ENCODE measurements around the gene SLC35F1. TPM values are rescaled to one million over a fixed set of nuclear protein-coding genes. Genes with fewer than 3 reads are reported as not detected.

Gene SLC35F1
- total RNA-seq, 2 experiments from 2014 or later, result 0.09 TPM

DNA sequence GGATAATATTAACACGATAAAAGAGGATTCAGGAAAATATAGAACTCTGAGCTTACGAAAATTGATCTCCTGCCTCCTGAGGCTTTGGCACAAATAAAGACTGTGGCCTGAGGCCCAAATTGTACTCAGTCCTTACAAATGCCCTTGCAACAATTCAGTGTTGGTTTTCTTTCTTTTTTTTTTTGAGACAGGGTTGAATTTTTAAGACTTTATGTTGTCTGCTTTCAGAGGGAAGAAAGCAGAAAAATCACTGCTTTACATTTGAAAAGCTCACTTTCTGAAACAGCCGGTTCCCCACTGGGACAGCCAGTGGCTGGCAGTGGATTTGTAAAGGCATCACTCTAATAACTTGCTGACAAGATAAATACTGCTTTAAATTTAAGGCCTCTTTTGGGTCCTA is 290.5 kb downstream of the SLC35F1 start:
- intact Hi-C loops (cut with micrococcal nuclease), result no loop called here
- Mint-ChIP-seq H3K27me3 (peaks cover 3% of the 10 kb centered on the region), H3K27ac (no peak overlapping the region), H3K9me3 (no peaks in the 10 kb centered on the region), H3K36me3 (ENCODE audit: low read depth) (no peaks in the 10 kb centered on the region), H3K4me3 (no peak overlapping the region), H3K4me1 (ENCODE audit: low read depth) (no peaks in the 10 kb centered on the region)
- no peak for DNase-seq
- TF ChIP-seq, protein P1, sequence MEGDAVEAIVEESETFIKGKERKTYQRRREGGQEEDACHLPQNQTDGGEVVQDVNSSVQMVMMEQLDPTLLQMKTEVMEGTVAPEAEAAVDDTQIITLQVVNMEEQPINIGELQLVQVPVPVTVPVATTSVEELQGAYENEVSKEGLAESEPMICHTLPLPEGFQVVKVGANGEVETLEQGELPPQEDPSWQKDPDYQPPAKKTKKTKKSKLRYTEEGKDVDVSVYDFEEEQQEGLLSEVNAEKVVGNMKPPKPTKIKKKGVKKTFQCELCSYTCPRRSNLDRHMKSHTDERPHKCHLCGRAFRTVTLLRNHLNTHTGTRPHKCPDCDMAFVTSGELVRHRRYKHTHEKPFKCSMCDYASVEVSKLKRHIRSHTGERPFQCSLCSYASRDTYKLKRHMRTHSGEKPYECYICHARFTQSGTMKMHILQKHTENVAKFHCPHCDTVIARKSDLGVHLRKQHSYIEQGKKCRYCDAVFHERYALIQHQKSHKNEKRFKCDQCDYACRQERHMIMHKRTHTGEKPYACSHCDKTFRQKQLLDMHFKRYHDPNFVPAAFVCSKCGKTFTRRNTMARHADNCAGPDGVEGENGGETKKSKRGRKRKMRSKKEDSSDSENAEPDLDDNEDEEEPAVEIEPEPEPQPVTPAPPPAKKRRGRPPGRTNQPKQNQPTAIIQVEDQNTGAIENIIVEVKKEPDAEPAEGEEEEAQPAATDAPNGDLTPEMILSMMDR (IDR thresholded peaks at IDR 0.05), result no peak
- ChIA-PET CTCF (no interaction called here), POLR2A (no interaction called here)
- no peak for ATAC-seq

DNA sequence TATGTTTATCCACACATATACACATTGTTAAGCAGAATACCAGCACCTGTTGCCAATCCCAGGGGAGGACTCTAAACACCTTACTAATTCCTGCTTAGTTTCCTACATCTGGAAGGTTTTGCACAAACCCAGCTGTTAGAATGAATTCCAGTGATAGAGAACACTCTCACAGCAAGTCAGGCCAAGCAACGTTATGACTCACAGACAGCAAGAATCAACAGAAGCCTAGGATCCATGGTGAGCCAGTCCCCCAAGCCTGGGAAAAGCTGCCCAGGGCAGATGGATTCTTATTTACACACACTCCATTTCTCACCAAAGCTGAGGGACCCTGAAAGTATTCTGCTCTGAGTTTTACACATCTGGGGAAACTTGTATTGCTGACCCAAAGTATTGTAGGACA is 291.7 kb downstream of the SLC35F1 start:
- H3K9me3 Mint-ChIP-seq, result no peaks in the 10 kb centered on the region
- TF ChIP-seq, protein P1 (IDR thresholded peaks at IDR 0.05), result no peak
- DNase-seq (no peak), ATAC-seq (no peak)
- POLR2A ChIA-PET, result no interaction called here
- no peaks in the 10 kb centered on the region for H3K4me1 Mint-ChIP-seq (ENCODE audit: low read depth)
- intact Hi-C loops (cut with micrococcal nuclease), result no loop called here
- H3K27ac Mint-ChIP-seq, result no peak overlapping the region
- CTCF ChIA-PET, result no interaction called here
- H3K36me3 Mint-ChIP-seq (ENCODE audit: low read depth), result no peaks in the 10 kb centered on the region
- H3K4me3 Mint-ChIP-seq, result no peak overlapping the region
- H3K27me3 Mint-ChIP-seq, result peaks cover 3% of the 10 kb centered on the region

DNA sequence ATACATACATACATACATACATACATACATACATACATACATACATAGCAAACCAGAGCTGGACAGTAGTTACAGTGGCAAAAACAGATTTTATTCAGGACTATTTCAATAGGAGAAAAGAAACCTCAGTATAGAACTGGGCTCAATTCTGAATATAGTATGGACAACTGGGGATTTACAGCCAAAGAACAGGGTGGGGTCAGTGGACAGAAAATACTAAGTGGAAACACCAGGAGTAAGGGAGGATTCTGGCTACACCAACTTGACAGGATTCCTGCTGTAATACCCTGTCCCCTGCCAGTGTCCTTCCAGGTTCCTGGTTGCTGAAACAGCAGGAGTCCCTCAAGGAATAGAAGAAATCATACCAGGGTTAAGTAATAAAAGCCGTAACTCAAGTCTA is 293.1 kb downstream of the SLC35F1 start:
- peaks cover 3% of the 10 kb centered on the region for H3K27me3 Mint-ChIP-seq
- no peaks in the 10 kb centered on the region for H3K4me1 Mint-ChIP-seq (ENCODE audit: low read depth)
- DNase-seq, result no peak
- ChIA-PET CTCF (no interaction called here), POLR2A (interaction anchor here (0.7 kb wide), 1 partner anchor 54 kb away, joined by 3 read pairs; no protein-coding TSS in a partner anchor)
- H3K36me3 Mint-ChIP-seq (ENCODE audit: low read depth), result no peaks in the 10 kb centered on the region
- intact Hi-C loops (cut with micrococcal nuclease), result no loop called here
- no peak overlapping the region for H3K4me3 Mint-ChIP-seq
- TF ChIP-seq, protein P1 (IDR thresholded peaks at IDR 0.05), result no peak
- H3K27ac Mint-ChIP-seq, result no peak overlapping the region
- H3K9me3 Mint-ChIP-seq, result no peaks in the 10 kb centered on the region
- no peak for ATAC-seq

DNA sequence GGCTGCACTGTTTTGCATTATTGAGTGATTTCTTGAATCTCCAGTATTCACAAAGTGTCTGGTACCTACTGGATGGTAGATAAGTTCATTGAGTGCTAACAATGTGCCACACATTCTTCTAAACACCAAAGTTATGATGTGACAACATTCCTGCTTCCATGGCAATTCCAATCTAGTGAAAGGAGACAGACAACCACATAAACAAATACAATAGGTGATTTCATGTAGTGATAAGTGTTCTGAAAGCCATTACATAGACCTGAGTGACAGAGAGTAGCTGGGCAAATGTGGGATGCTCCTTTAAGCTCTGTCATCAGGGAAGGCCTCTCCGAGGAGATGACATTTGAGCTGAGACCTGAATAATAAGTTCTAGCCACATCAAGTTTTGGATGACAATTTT is 295.5 kb downstream of the SLC35F1 start:
- POLR2A ChIA-PET, result no interaction called here
- ATAC-seq, result no peak
- CTCF ChIA-PET, result interaction anchor here (1.2 kb wide), 1 partner anchor 12 kb away, joined by 3 read pairs; no protein-coding TSS in a partner anchor

DNA sequence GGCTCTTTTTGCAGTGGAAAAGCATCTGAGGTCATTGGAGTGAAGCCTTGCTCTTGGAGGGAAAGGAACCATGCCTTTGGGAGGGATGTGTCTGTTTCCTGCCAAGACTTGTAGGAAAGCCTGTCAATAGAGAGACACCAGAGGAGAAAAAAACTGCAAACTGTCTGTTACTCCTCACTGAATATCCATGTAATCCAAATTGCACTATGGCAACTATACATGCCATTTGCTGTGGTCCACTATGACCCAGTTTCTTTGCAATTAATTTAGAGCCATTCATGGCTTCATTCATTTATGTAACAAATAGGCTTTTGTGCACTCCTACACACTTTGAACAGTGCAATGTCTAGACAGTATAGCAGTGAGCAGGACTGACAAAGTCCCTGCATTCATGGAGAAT is 296.5 kb downstream of the SLC35F1 start:
- ATAC-seq (no peak), DNase-seq (no peak)
- Mint-ChIP-seq H3K36me3 (ENCODE audit: low read depth) (no peaks in the 10 kb centered on the region), H3K27me3 (no peaks in the 10 kb centered on the region), H3K4me1 (ENCODE audit: low read depth) (no peaks in the 10 kb centered on the region), H3K9me3 (no peaks in the 10 kb centered on the region), H3K27ac (no peak overlapping the region), H3K4me3 (no peak overlapping the region)
- intact Hi-C loops (cut with micrococcal nuclease), result no loop called here
- ChIA-PET CTCF (no interaction called here), POLR2A (no interaction called here)
- TF ChIP-seq, protein P1 (IDR thresholded peaks at IDR 0.05), result no peak

More for the DNA sequence above, 295.5 kb downstream of the SLC35F1 start:
- Mint-ChIP-seq H3K4me3 (no peak overlapping the region), H3K4me1 (ENCODE audit: low read depth) (no peaks in the 10 kb centered on the region), H3K36me3 (ENCODE audit: low read depth) (no peaks in the 10 kb centered on the region), H3K9me3 (no peaks in the 10 kb centered on the region), H3K27me3 (no peaks in the 10 kb centered on the region), H3K27ac (no peak overlapping the region)
- TF ChIP-seq, protein P1 (IDR thresholded peaks at IDR 0.05), result no peak
- intact Hi-C loops (cut with micrococcal nuclease), result no loop called here
- no peak for DNase-seq

Data from activated CD8-positive, alpha-beta T cell treated with anti-CD3 and anti-CD28 coated beads for 36 hours (primary cell).